H9 (cell line): ENCODE measurements around the gene NFAM1. TPM values are rescaled to one million over a fixed set of nuclear protein-coding genes. Genes with fewer than 3 reads are reported as not detected.

Experiments
- DNase-seq: peaks from one replicate; pipeline ENCODE4 v3.0.0-alpha.2; 2017
- H2AFZ ChIP-seq: one replicate; pipeline ENCODE4 v1.6.1; 2013; ENCODE audit warnings: mild to moderate bottlenecking, low read length, control low read depth, moderate library complexity
- H2AK5ac ChIP-seq: 2 replicates; pipeline ENCODE4 v1.6.1; 2013; ENCODE audit warnings: low read length, control low read depth, mixed read lengths; ENCODE audit not compliant: insufficient read length
- H2BK120ac ChIP-seq: one replicate; pipeline ENCODE4 v1.6.1; 2013; ENCODE audit warnings: low read depth, mild to moderate bottlenecking, low read length, control low read depth, inconsistent platforms; ENCODE audit not compliant: poor library complexity, severe bottlenecking
- H2BK12ac ChIP-seq: 2 replicates; pipeline ENCODE4 v1.6.1; 2013; ENCODE audit warnings: low read length, control low read depth, mixed read lengths, low read depth; ENCODE audit not compliant: insufficient read length
- H2BK15ac ChIP-seq: 2 replicates; pipeline ENCODE4 v1.6.1; 2013; ENCODE audit warnings: low read depth, low read length, control low read depth
- H2BK20ac ChIP-seq: one replicate; pipeline ENCODE4 v1.6.1; 2013; ENCODE audit warnings: low read depth, mild to moderate bottlenecking, low read length, control low read depth, inconsistent platforms; ENCODE audit not compliant: poor library complexity, severe bottlenecking
- H2BK5ac ChIP-seq: 2 replicates; pipeline ENCODE4 v1.6.1; 2013; ENCODE audit warnings: low read length, control low read depth, mixed read lengths; ENCODE audit not compliant: insufficient read length
- H3K14ac ChIP-seq: 2 replicates; pipeline ENCODE4 v1.6.1; 2013; ENCODE audit warnings: low read length, control low read depth; ENCODE audit not compliant: insufficient read depth
- H3K18ac ChIP-seq: 2 replicates; pipeline ENCODE4 v1.6.1; 2013; ENCODE audit warnings: low read depth, mild to moderate bottlenecking, mixed read lengths, low read length, control low read depth; ENCODE audit not compliant: insufficient read length
- H3K23ac ChIP-seq: 2 replicates; pipeline ENCODE4 v1.6.1; 2013; ENCODE audit warnings: low read length, control low read depth, mixed read lengths, low read depth; ENCODE audit not compliant: insufficient read length
- H3K23me2 ChIP-seq: 2 replicates; pipeline ENCODE4 v1.6.1; 2013; ENCODE audit warnings: low read depth, mild to moderate bottlenecking, mixed read lengths, low read length, control low read depth; ENCODE audit not compliant: insufficient read length, poor library complexity, severe bottlenecking
- H3K27ac ChIP-seq: 2 replicates; pipeline ENCODE4 v1.5.1; 2013; ENCODE audit warnings: low read length, control low read depth, mixed read lengths, low read depth; ENCODE audit not compliant: insufficient read length
- H3K27me3 ChIP-seq: 2 replicates; pipeline ENCODE4 v1.6.1; 2013; ENCODE audit warnings: low read length, control low read depth, inconsistent platforms; ENCODE audit not compliant: insufficient read depth
- H3K4ac ChIP-seq: 2 replicates; pipeline ENCODE4 v1.6.1; 2013; ENCODE audit warnings: low read depth, mild to moderate bottlenecking, control low read depth, inconsistent platforms, low read length, moderate library complexity
- H3K4me1 ChIP-seq: 2 replicates; pipeline ENCODE4 v1.6.1; 2013; ENCODE audit warnings: low read length, control low read depth, inconsistent platforms; ENCODE audit not compliant: insufficient read depth
- H3K4me2 ChIP-seq: 2 replicates; pipeline ENCODE4 v1.6.1; 2013; ENCODE audit warnings: low read length, control low read depth, mixed read lengths; ENCODE audit not compliant: insufficient read length, insufficient read depth
- H3K56ac ChIP-seq: 2 replicates; pipeline ENCODE4 v1.6.1; 2013; ENCODE audit warnings: low read depth, mild to moderate bottlenecking, mixed read lengths, low read length, control low read depth; ENCODE audit not compliant: insufficient read length
- H3K79me1 ChIP-seq: 2 replicates; pipeline ENCODE4 v1.6.1; 2013; ENCODE audit warnings: low read depth, mild to moderate bottlenecking, moderate library complexity, low read length, control low read depth, inconsistent platforms; ENCODE audit not compliant: insufficient read depth, poor library complexity, severe bottlenecking
- H3K79me2 ChIP-seq: 2 replicates; pipeline ENCODE4 v1.6.1; 2013; ENCODE audit warnings: low read length, control low read depth, inconsistent platforms; ENCODE audit not compliant: insufficient read depth
- H3K9ac ChIP-seq: 2 replicates; pipeline ENCODE4 v1.6.1; 2013; ENCODE audit warnings: low read length, control low read depth, mixed read lengths; ENCODE audit not compliant: insufficient read length; ENCODE audit errors: extremely low read depth
- H3K9me3 ChIP-seq: one replicate; pipeline ENCODE4 v1.6.1; 2013; ENCODE audit warnings: low read depth, low read length, inconsistent platforms; ENCODE audit not compliant: control insufficient read depth
- H3T11ph ChIP-seq: one replicate; pipeline ENCODE4 v1.6.1; 2013; ENCODE audit warnings: mild to moderate bottlenecking, low read length, control low read depth, inconsistent platforms
- H4K20me1 ChIP-seq: one replicate; pipeline ENCODE4 v1.6.1; 2013; ENCODE audit not compliant: control insufficient read depth, insufficient read length, insufficient read depth
- H4K5ac ChIP-seq: 2 replicates; pipeline ENCODE4 v1.6.1; 2013; ENCODE audit warnings: low read depth, mild to moderate bottlenecking, mixed read lengths, low read length, control low read depth; ENCODE audit not compliant: insufficient read length
- H4K8ac ChIP-seq: replicated peaks from 2 replicates; pipeline ENCODE4 v1.6.1; 2013; ENCODE audit warnings: low read length, control low read depth, mixed read lengths, low read depth; ENCODE audit not compliant: insufficient read length
- H4K91ac ChIP-seq: 2 replicates; pipeline ENCODE4 v1.6.1; 2013; ENCODE audit warnings: low read depth, mild to moderate bottlenecking, moderate library complexity, mixed read lengths, low read length, control low read depth; ENCODE audit not compliant: insufficient read length
- H3K27ac Mint-ChIP-seq, 3 experiments: 2 replicates in 2 of 3; 3 replicates in 1 of 3; pipeline ENCODE4 v1.8.0; 2020 to 2021; ENCODE audit warnings: mixed read lengths in 3 of 3, mild to moderate bottlenecking in 1 of 3, moderate library complexity in 1 of 3
- H3K27me3 Mint-ChIP-seq: 2 replicates; pipeline ENCODE4 v1.8.0; 2021; ENCODE audit warnings: low read depth, mild to moderate bottlenecking, moderate library complexity, mixed read lengths
- H3K36me3 Mint-ChIP-seq, 3 experiments: 2 replicates in 2 of 3; 3 replicates in 1 of 3; pipeline ENCODE4 v1.8.0; 2020 to 2021; ENCODE audit warnings: low read depth in 3 of 3, mixed read lengths in 3 of 3; ENCODE audit not compliant: insufficient read depth in 1 of 3
- H3K4me1 Mint-ChIP-seq, 2 experiments: 2 replicates each; pipeline ENCODE4 v1.8.0; 2020; ENCODE audit warnings: mixed read lengths in 2 of 2
- H3K4me3 Mint-ChIP-seq, 2 experiments: 2 replicates in 1 of 2; 3 replicates in 1 of 2; pipeline ENCODE4 v1.8.0; 2020 to 2021; ENCODE audit warnings: mild to moderate bottlenecking in 2 of 2, mixed read lengths in 2 of 2, moderate library complexity in 1 of 2
- H3K9me3 Mint-ChIP-seq, 2 experiments: 2 replicates in 1 of 2; 3 replicates in 1 of 2; pipeline ENCODE4 v1.8.0; 2020; ENCODE audit warnings: mild to moderate bottlenecking in 2 of 2, mixed read lengths in 2 of 2, moderate library complexity in 1 of 2
- WGBS: extraction: QIAGEN DNeasy Blood & Tissue Kit; methylation state at CpG from one replicate; pipeline ENCODE4 v1.1.7; 2013; ENCODE audit warnings: missing lambda C conversion rate, low lambda C conversion rate, mixed read lengths; ENCODE audit not compliant: insufficient read length; ENCODE audit errors: extremely low coverage; 5-methylcytosine and 5-hydroxymethylcytosine counted together
- total RNA-seq: library from RNA; stranded (reverse); gene quantifications from 2 replicates; pipeline ENCODE4 v1.2.1, GENCODE V29; 2021
- TF ChIP-seq, protein P1 (sequence below): fragments of 200-600 bp; sonication (generic); conservative IDR thresholded peaks from 3 replicates; pipeline ENCODE4 v1.8.0; 2021; ENCODE audit warnings: antibody characterized with exemption, mild to moderate bottlenecking

The NFAM1 gene
- total RNA-seq, 1 experiment from 2014 or later: 0.68 TPM

DNA sequence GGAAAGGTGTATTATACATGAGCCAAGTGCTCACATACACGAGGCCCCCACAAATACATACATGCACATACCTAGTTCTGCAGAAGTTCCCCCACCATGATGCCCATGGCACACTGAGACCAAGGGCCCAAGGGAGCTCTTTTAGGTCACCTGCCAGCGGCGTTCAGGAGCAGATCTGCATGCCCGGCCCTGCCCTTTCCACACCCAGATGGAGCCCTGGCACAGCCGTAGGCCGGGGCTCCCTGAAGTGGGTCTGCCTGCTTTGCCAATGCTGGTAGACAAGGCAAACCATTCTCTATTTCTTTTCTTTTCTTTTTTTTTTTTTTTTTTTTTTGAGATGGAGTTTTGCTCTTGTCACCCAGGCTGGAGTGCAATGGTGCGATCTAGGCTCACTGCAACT is 21.5 kb downstream of the NFAM1 start:
- H3K4me1 Mint-ChIP-seq: peaks cover 27 to 36% of the 10 kb centered on the region in 2 experiments
- WGBS: no CpG with 5 or more reads among the region's 7 CpGs

More for the DNA sequence above, 21.5 kb downstream of the NFAM1 start:
- H2BK120ac ChIP-seq: no peak overlapping the region
- no peaks in the 10 kb centered on the region for H3K23me2 ChIP-seq
- DNase-seq: no peak
- H2BK5ac ChIP-seq: no peak overlapping the region
- no peak overlapping the region for H2BK20ac ChIP-seq
- H3K18ac ChIP-seq: no peak overlapping the region
- H3K79me2 ChIP-seq: no peaks in the 10 kb centered on the region
- H3K9ac ChIP-seq: no peak overlapping the region
- no peaks in the 10 kb centered on the region for H3K27me3 ChIP-seq
- no peak overlapping the region for H3K27ac ChIP-seq
- H3K9me3 ChIP-seq: no peaks in the 10 kb centered on the region
- H2AK5ac ChIP-seq: no peak overlapping the region
- H2BK15ac ChIP-seq: no peak overlapping the region
- H3T11ph ChIP-seq: no peak overlapping the region
- H4K91ac ChIP-seq: no peak overlapping the region
- no peak overlapping the region for H3K14ac ChIP-seq
- Mint-ChIP-seq H3K4me3 (no peak overlapping the region), H3K27me3 (peaks cover 35% of the 10 kb centered on the region), H3K36me3 (no peaks in the 10 kb centered on the region), H3K27ac (no peak overlapping the region), H3K9me3 (no peaks in the 10 kb centered on the region)
- no peaks in the 10 kb centered on the region for H4K20me1 ChIP-seq
- H4K8ac ChIP-seq: no peak overlapping the region
- TF ChIP-seq, protein P1, sequence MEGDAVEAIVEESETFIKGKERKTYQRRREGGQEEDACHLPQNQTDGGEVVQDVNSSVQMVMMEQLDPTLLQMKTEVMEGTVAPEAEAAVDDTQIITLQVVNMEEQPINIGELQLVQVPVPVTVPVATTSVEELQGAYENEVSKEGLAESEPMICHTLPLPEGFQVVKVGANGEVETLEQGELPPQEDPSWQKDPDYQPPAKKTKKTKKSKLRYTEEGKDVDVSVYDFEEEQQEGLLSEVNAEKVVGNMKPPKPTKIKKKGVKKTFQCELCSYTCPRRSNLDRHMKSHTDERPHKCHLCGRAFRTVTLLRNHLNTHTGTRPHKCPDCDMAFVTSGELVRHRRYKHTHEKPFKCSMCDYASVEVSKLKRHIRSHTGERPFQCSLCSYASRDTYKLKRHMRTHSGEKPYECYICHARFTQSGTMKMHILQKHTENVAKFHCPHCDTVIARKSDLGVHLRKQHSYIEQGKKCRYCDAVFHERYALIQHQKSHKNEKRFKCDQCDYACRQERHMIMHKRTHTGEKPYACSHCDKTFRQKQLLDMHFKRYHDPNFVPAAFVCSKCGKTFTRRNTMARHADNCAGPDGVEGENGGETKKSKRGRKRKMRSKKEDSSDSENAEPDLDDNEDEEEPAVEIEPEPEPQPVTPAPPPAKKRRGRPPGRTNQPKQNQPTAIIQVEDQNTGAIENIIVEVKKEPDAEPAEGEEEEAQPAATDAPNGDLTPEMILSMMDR: no peak
- no peak overlapping the region for H3K23ac ChIP-seq
- H2BK12ac ChIP-seq: no peak overlapping the region
- H3K4me2 ChIP-seq: no peak overlapping the region
- H3K56ac ChIP-seq: no peak overlapping the region
- peaks cover 4% of the 10 kb centered on the region; the same call in 1 of the 2 replicates for H3K4me1 ChIP-seq
- H4K5ac ChIP-seq: no peak overlapping the region
- H3K79me1 ChIP-seq: no peaks in the 10 kb centered on the region
- no peak overlapping the region for H3K4ac ChIP-seq
- H2AFZ ChIP-seq: no peak overlapping the region
